Endothelial cell (in vitro differentiated cells): ENCODE measurements around the gene DPYSL3. TPM values are rescaled to one million over a fixed set of nuclear protein-coding genes. Genes with fewer than 3 reads are reported as not detected.

Experiments
- DNase-seq: peaks from one replicate; pipeline ENCODE4 v3.0.0; 2021; ENCODE audit warnings: low spot score
- H3K27ac Mint-ChIP-seq: one replicate; pipeline ENCODE4 v1.8.0; 2021; ENCODE audit warnings: mixed read lengths, inconsistent platforms; ENCODE audit not compliant: unreplicated experiment
- H3K27me3 Mint-ChIP-seq: one replicate; pipeline ENCODE4 v1.8.0; 2021; ENCODE audit warnings: mild to moderate bottlenecking, moderate library complexity, mixed read lengths, inconsistent platforms; ENCODE audit not compliant: unreplicated experiment
- H3K36me3 Mint-ChIP-seq: one replicate; pipeline ENCODE4 v1.8.0; 2021; ENCODE audit warnings: mild to moderate bottlenecking, low read depth, mixed read lengths, inconsistent platforms; ENCODE audit not compliant: unreplicated experiment
- H3K4me1 Mint-ChIP-seq: one replicate; pipeline ENCODE4 v1.8.0; 2021; ENCODE audit warnings: mild to moderate bottlenecking, mixed read lengths, inconsistent platforms; ENCODE audit not compliant: unreplicated experiment
- H3K4me3 Mint-ChIP-seq: one replicate; pipeline ENCODE4 v1.8.0; 2021; ENCODE audit warnings: mild to moderate bottlenecking, mixed read lengths, inconsistent platforms; ENCODE audit not compliant: unreplicated experiment
- H3K9me3 Mint-ChIP-seq: one replicate; pipeline ENCODE4 v1.8.0; 2021; ENCODE audit warnings: mixed read lengths, inconsistent platforms; ENCODE audit not compliant: unreplicated experiment
- total RNA-seq: library from RNA; stranded (reverse); fragmentation: NEBNext Ultra II Directional; extraction: Animal tissue kit (Norgen Biotek cat#: 25700); gene quantifications from one replicate; pipeline ENCODE4 v1.2.1, GENCODE V29; 2021; ENCODE audit not compliant: unreplicated experiment
- TF ChIP-seq, protein P1 (sequence below): fragments of 200-600 bp; sonication (generic); IDR thresholded peaks from one replicate; pipeline ENCODE4 v1.5.0; 2021; ENCODE audit warnings: antibody characterized with exemption; ENCODE audit not compliant: unreplicated experiment

DPYSL3 gene
- total RNA-seq, 1 donor from 2014 or later = 27.6 TPM

DNA sequence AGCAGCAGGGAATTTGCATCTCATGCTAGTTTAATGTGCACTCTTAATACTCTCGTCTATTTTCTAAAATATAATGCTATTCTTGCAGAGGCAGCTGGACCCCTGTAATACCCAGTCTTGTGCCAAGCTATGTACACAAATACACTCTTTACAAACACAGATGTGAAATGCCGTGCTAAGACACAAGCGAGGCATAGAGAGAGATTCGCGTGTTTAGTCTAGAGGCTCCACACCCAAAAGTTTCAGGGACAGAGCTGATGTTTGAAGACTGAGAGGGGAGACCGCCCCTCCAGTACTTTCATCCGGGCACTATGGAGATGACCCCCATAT lies 1.2 kb downstream of the DPYSL3 start:
- DNase-seq = no peak
- H3K27ac Mint-ChIP-seq = no peak overlapping the region
- peaks cover 9% of the 10 kb centered on the region for H3K4me1 Mint-ChIP-seq
- H3K36me3 Mint-ChIP-seq = peaks cover 11% of the 10 kb centered on the region
- TF ChIP-seq, protein P1, sequence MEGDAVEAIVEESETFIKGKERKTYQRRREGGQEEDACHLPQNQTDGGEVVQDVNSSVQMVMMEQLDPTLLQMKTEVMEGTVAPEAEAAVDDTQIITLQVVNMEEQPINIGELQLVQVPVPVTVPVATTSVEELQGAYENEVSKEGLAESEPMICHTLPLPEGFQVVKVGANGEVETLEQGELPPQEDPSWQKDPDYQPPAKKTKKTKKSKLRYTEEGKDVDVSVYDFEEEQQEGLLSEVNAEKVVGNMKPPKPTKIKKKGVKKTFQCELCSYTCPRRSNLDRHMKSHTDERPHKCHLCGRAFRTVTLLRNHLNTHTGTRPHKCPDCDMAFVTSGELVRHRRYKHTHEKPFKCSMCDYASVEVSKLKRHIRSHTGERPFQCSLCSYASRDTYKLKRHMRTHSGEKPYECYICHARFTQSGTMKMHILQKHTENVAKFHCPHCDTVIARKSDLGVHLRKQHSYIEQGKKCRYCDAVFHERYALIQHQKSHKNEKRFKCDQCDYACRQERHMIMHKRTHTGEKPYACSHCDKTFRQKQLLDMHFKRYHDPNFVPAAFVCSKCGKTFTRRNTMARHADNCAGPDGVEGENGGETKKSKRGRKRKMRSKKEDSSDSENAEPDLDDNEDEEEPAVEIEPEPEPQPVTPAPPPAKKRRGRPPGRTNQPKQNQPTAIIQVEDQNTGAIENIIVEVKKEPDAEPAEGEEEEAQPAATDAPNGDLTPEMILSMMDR = no peak
- no peaks in the 10 kb centered on the region for H3K9me3 Mint-ChIP-seq
- peak overlapping the region; percentile 89 for H3K4me3 Mint-ChIP-seq
- H3K27me3 Mint-ChIP-seq = peaks cover 16% of the 10 kb centered on the region

DNA sequence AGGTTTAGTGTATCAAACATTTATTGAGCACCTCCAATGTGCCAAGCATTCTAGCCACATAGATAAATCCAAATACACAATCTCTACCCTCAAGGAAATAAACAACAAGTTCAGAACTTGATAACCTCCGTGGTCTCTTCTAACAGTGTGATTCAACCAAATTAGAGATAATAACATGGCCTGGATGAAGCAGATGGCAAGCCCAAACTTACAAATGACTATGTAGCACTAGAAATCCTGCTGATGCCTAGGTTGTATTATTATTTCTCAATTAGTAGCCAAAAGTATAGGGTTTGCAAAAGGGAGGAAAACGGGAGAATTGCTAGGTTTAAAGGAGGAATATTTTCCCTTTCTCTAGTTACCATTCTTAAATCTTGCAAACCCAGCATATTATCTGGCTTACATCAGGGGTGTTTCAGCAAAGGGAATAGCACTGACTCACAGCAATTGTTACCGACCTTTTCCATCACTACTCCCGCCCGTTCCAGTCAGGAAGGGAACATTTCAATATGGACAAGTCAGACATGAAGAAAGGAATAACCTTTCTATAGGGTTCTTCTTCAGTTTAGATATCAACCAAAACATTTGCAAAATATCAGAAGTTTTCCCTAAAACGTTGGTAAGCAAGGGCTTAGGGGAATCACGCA lies 2.3 kb downstream of the DPYSL3 start:
- peaks cover 16% of the 10 kb centered on the region for H3K27me3 Mint-ChIP-seq
- H3K4me1 Mint-ChIP-seq = peaks cover 9% of the 10 kb centered on the region

DNA sequence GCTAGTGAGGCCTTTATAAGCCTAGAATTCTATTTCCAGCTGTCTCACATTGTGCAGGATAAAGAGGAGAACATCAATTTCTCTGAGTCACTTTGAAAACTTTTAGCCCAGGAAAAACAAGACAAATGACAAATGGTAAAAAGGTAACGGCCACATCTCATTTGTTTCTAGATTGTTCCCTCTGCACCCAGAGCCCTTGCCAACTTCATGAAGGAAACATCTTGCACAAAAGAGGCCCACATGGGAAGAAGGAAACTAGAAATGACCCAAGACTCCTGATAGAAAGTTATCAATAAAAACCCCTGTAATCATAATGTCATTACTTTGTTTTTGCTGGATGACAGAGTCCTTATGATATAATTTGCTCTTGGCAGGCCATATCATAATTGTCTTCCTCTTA lies 5.3 kb downstream of the DPYSL3 start:
- no peaks in the 10 kb centered on the region for H3K36me3 Mint-ChIP-seq
- TF ChIP-seq, protein P1 = no peak
- H3K27me3 Mint-ChIP-seq = peaks cover 4% of the 10 kb centered on the region
- no peaks in the 10 kb centered on the region for H3K9me3 Mint-ChIP-seq
- H3K27ac Mint-ChIP-seq = no peak overlapping the region
- H3K4me1 Mint-ChIP-seq = peaks cover 4% of the 10 kb centered on the region
- no peak overlapping the region for H3K4me3 Mint-ChIP-seq
- DNase-seq = no peak

More for the DNA sequence above, 2.3 kb downstream of the DPYSL3 start:
- Mint-ChIP-seq H3K27ac (no peak overlapping the region), H3K9me3 (no peaks in the 10 kb centered on the region), H3K36me3 (peaks cover 11% of the 10 kb centered on the region), H3K4me3 (no peak overlapping the region)
- TF ChIP-seq, protein P1 = no peak
- no peak for DNase-seq

DNA sequence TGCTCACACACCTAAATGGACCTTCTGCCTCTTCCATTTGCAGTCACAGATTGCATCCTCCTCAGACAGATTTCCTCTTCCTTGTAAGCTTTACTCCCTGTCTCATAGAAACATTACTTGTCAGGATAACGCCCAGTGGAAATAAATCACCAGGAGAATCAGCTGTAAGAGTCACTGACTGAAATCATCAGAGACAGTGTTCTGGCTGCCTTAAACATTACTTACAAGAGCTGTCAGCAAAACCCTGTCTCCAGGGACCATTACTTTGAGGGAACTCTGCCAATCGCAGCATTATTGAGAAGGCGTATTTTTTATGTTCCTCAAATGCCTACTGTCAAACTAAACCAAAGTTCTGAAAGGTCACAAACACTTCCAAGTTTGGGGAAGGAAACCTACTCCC lies 5.9 kb downstream of the DPYSL3 start:
- peaks cover 4% of the 10 kb centered on the region for H3K27me3 Mint-ChIP-seq
- TF ChIP-seq, protein P1 = no peak
- no peaks in the 10 kb centered on the region for H3K9me3 Mint-ChIP-seq
- H3K27ac Mint-ChIP-seq = no peak overlapping the region
- no peak for DNase-seq
- H3K4me1 Mint-ChIP-seq = peaks cover 4% of the 10 kb centered on the region
- no peak overlapping the region for H3K4me3 Mint-ChIP-seq
- no peaks in the 10 kb centered on the region for H3K36me3 Mint-ChIP-seq

DNA sequence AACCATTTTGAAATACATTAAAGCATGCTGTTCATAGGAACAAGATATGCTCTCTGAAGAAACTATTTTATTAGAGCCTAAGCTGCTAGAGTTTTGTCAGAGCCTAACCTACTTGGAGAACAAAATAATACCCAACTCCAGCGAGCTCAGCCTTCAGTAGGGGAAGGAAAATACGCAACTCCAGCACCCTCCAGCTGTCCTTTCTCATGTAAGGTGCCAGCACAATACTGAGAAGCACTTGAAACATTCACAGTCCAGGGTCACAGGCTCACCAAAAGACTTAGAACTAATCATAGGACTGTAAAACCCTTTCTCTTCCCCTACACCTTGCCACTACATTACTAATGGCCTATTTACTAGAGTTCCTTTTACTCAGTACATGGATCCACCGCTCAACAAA lies 18.9 kb downstream of the DPYSL3 start:
- no peak for DNase-seq
- H3K9me3 Mint-ChIP-seq = no peaks in the 10 kb centered on the region
- TF ChIP-seq, protein P1 = no peak
- H3K4me1 Mint-ChIP-seq = peaks cover 31% of the 10 kb centered on the region
- H3K4me3 Mint-ChIP-seq = no peak overlapping the region
- no peaks in the 10 kb centered on the region for H3K36me3 Mint-ChIP-seq
- no peak overlapping the region for H3K27ac Mint-ChIP-seq
- H3K27me3 Mint-ChIP-seq = no peaks in the 10 kb centered on the region
